Stimulated activated CD8-positive, alpha-beta memory T cell treated with anti-CD3 and anti-CD28 coated beads, Interleukin-15, amount 100 ng/mL, for 1 hour (primary cell): ENCODE measurements around the gene NPFFR1.

Experiments used
- DNase-seq: peaks from one replicate; pipeline ENCODE4 v3.0.0-alpha.2; 2020; ENCODE audit warnings: low read depth

NPFFR1 gene, protein sequence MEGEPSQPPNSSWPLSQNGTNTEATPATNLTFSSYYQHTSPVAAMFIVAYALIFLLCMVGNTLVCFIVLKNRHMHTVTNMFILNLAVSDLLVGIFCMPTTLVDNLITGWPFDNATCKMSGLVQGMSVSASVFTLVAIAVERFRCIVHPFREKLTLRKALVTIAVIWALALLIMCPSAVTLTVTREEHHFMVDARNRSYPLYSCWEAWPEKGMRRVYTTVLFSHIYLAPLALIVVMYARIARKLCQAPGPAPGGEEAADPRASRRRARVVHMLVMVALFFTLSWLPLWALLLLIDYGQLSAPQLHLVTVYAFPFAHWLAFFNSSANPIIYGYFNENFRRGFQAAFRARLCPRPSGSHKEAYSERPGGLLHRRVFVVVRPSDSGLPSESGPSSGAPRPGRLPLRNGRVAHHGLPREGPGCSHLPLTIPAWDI

DNA sequence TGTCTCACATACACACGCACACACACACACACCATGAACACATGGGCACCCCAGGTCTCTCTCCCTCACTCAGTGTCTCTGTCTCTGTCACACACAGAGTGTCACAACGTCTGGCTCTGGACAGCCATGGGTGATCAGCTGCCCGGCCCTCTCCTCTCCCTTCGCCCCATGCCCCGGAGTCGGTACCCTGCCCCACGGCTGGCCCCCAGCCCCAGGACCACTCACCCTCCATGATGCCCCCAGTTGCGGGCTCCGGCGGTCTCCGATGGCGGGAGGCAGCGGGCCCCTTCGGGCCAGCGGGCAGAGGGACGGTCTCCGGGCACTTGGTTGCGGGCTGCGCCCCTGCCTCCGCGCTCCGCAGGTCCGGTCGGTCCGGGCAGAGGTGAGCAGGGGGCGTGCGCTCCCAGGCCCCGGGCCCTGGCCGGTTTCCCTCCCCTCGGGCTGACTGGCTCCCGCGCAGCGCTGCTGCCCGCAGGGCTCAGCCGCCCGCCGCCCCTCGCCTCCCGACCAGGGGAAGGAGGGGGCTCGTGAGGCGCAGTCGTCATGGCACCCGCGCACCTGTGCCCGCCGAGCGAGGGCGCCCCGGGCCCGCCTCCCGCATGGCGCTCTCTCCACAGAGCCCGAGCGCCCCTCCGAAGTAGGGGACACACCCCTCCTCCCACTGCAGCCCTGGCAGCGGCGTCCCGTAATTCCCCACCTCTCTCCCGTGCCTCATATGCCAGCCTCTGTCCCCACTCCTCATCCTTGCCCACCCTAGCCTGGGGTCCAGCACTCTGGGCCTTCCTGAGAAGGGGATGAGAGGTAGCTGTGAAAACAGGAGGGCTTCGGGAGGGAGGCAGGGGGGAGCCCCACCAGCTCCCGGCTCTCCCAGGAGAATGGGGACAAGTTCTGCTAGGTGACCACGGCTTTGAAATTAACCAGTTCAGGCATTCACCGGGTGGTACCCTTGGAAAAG, at the start of gene NPFFR1:
Gene NPFFR1 (minus strand): TSS at position 560 of the 955 bp plus-strand sequence. CDS start 328 bp downstream, at position 232.
- DNase-seq: no peak

DNA sequence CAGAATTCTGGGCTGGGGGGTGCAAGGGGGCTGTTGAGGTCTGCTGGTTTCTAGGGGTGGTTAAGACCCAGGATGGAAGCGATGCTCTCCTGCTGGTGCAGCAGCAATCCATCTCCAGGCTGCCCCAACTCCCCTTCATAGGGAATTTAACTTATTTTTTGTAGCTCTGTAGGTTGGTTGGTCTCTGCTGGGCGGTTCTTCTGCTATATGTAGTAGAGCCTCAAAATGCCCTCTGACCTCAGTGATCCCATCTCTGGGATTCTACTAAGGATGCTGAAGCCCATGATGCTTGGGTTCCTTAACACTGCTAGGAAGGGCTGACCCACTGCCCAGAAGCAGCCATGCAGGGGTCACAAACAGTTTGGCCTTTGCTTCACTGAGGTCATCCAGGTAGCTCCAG, 49.5 kb upstream of the NPFFR1 start:
- no peak for DNase-seq

DNA sequence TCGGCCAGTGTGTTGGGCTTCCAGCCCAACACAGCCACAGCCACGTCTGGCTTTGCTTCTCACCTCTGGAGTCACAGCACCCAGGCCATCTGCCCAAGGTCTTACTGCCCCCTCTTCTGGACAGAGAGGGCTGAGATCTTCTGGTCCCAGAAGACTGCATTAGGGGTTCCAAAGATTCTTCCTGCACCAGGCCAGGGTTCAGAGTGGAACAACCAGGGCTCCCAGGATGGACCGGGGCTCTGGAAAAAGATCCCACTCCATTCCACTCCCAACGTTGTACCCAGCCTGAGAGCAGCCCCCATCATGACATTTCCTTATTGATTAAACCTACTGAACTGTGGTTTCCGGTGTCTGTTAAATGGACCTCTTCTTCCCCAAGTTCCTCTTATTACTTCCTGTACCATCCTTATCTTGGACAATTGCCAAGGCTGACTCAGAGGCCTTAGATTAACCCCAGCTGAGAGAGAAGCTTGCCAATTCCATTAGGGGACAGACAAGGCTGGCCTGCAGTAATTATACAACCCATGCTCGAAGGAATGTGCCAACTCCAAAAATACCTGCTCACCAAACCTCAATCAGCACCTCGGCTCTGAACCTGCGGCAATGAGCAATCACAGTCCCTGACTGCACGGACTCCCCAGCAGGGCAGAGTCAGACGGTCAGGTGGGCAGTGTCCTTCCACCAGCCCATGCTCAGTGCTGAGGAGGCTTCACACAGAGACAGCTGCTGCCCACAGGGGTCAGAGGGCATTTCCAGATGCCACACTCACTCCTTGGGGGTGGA, 47.9 kb upstream of the NPFFR1 start:
- DNase-seq: no peak

DNA sequence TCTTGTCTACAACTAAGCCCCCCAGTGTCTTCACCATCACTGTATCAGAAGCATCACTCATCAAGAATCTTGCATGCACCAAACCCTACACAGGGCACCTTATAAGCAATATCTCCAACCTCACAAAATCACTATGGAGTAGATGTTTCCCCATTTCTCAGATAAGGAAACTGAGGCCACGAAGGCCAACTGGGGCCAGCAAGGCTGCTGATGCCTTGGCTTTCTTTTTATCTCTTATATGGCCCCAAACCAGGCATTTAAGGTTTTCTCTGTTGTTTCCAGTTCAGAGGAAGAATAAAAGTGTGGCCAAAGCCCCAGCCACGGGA, 47.3 kb upstream of the NPFFR1 start:
- no peak for DNase-seq

DNA sequence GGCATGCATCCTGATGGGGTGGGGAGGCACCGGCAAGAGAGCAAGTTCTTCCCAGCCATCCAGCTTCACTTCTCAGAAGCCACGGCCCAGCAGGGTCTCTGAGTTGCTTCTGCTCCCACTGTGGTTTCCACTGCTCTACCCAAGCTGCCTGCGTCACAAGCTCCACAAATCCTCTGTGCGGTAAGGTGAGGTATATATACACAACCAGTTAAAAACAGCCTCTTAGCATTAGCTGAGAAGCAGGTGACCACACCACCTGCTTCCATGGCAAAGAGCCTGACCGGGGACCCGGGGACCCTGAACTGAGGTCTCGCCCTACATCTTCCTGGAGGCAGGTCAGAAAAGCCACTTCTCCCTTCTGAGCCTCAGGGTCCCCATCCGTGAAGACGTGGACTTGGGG, 46.9 kb upstream of the NPFFR1 start:
- no peak for DNase-seq

DNA sequence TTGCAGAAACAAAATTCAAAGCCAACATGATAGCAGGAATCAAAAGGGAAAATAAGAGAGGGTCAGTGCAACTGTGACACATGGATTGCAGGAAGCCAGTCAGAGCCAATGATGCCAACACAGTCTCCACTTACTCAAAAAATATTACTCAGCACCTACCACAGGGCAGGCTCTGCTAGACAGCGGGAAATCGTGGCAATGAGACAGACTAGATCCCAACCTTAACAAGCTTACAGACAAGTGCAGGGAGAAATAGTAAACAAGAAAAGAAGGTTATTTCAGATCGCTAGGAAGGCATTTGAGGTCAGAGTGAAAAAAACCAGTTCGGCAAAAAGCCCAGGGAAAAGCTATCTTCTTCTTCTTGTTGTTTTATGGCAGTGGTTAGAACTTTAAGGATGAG, 45.2 kb upstream of the NPFFR1 start:
- DNase-seq: no peak

DNA sequence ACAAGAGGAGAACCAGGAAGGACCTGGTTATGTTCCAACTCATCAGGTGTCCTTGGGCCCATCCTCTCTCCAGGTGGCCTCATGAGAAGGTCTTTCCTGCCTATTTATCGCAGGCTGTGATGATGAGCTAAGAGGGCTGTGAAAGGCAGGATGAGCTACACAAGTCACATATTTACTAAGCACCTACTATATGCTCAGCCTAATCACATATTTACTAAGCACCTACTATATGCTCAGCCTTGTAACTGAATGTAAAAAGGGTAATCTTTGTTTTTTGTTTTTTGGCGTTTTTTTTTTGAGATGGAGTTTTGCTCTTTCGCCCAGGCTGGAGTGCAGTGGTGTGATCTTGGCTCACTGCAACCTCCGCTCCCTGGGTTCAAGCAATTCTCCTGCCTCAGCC, 44.2 kb upstream of the NPFFR1 start:
- no peak for DNase-seq

DNA sequence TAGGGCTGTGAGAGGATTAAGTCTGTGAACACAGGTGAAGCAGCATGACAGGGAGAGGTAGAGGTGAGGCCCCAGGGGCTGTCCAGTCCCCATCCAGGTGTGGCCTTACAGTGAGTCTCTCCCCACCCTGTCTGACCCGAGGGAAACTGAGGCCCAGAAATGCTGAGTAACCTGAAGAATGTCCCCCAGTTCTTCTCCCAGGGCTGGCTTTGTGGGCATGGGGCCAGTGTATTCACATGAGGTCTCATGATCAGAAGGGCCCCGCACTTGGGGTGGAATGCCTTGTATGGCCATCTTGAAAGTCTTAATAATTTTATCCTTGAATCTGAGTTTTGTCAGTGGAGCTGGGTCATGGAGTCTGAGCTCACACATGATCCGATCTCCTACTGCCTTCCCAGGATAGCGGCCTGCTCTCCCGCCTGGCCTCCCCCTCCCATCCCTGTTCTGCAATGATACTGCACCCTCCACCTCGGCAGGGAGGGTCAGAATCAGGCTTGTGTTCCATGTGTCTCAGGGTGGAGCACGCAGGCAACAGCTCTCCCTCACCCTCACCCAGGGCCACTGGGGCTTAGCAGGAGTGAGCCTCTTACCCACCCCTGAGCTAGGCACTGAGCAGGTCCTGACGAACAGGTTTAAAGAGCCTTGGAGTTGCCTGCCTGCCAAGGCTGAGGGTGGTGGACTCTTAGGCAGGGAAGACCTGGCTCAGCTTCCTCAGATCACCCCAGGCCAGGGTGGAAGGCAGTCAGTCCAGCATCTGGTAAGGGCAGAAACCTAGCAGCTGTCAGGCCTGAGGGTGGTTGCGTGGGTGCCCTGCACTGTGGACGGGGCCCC, 41.4 kb upstream of the NPFFR1 start:
- DNase-seq: no peak

DNA sequence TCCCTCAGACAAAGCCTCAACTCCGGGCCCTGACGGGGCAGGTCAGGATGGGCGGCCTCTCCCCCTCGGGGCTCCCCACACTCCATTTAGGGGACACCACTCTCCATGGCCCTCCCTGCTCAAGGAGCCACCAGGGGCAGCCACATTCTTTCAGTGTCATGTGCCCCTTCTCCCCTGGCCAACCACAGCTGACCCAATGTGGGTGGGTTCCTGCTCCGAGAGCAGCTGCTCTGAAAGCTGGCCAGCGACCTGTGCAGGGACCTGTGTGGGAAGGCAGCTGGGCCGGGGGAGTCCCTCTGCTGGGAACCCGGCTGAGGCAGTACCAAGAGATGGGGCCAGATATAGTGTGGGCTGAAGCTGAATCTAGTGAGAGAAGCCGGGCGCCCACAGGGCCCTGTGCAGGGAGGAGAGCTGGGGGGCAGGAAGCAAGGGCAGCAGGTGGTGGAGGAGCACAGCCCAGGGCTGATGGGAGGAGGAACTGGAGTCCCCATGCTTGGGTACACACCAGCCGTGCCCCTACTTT, 40.6 kb upstream of the NPFFR1 start:
- DNase-seq: no peak

DNA sequence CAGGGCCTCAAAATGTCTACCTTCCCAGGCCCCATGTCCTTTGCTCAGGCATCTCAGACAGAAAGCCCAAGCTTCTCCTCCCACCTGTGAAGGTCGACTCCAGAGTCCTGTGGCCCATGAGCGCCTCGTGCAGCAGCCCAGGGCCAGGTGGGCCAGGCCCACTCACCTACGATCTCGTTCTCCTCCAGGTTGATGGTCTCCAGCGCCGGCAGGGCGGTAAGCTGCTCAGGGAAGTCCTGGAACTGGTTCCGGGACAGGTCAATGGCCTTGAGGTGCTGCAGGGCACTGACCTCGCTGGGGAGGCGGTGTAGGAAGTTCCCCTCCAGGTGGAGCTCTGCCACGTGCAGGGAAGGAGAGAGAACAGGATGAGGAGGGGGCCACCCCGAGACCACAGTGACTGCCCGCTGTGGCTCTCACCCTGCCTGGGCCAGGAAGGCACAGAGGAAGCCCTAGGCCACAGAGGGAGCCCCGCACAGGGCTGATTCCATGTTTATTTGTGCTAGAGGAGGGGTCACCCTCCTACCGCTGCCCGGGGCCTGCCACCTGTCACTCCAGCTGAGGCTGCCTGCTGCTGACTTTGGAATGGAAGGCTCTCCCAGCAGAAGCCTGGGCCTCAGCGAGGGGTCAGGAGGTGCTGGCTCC, 40.0 kb upstream of the NPFFR1 start:
- DNase-seq: no peak

DNA sequence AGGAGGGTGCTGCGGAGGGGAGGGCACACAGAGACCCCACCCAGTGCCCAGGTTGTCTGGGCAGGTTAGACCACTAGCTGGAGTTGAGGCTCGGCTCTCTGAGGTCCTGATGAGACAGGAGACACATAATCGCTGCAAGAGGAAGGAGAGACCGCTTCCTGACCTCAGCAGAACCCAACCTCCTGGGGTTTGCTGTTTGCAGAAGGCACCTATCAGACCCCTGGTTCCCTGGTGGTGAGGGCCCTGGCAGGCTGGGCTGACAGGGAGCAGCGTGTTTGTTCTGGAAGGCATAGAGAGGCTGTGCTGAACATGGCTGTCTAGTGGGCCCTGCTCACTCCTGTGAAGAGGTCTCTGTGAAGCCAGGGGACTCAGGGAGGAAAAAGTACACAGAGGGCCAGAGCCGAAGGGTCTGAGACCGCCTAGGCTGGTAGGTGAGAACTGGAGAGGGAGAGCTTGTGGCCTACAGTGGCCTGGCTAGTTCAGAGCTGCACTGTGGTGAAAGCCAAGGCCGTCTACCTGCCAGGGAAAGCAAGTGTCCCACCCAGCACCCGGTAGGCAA, 39.4 kb upstream of the NPFFR1 start:
- DNase-seq: no peak

DNA sequence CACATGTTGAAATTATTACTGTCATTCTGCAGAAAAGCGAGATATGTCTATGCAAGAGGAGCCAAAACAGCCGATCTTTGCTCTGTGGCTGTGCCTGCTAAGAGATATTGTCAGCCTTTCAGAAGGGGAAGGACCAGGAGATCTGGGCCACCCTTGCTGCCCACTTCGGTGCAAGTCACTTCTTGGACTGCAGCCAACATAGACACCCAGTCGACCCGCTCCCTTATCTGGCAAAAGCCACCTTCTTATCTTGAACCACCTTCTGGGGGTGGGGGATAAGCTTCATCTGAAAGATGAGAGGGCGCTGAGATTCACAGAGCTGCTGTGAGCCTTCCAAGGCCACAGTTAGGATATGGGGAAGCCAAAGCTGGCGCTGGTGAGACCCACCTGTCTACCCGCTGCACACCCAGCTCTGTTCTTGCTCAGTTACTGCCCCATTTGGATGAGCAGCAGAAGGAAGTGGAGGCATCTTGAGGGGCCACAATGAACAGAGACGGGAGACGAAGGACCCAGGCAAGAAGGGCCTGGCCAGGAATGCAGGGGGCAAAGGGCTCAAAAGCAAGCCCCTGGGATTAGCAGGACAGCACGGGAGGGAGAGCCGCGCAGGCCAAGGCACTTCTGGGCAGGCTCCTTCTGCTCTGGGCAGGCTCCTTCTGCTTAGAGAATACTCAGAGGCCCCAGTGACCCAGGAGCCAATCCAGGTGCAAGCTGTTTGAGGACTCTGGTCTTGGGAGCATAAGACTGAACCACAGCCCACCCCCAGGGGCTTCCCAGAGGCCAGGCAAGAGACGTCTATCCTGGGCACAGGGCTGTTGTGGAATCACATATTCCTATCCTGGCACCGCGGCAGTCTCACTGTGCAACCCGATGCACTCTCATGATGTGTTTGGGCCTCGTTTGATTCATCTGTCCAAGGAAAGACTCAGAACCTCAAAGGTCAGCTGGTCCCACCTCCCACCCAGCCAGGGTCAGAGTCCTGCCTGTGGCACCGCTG, 38.4 kb upstream of the NPFFR1 start:
- DNase-seq: no peak

DNA sequence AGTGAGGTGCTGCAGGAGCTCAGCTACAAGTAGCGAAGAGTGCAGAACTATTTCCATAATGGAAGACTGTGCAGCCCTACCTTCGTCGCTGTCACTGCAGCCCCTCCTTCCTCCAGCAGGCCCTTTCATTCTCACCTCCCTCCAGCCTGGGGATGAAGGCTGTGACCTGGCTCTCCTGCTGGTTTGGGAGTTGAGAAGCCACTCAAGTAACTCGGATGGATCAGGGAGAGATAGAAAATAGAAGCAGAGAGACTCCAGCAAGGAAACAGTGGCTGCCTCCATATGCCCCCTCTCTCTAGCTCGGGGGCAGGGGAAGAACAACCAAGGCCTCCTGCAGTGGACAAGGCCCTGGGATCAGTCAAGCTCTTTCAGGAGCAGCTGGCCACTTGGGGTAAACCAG, 37.4 kb upstream of the NPFFR1 start:
- no peak for DNase-seq

DNA sequence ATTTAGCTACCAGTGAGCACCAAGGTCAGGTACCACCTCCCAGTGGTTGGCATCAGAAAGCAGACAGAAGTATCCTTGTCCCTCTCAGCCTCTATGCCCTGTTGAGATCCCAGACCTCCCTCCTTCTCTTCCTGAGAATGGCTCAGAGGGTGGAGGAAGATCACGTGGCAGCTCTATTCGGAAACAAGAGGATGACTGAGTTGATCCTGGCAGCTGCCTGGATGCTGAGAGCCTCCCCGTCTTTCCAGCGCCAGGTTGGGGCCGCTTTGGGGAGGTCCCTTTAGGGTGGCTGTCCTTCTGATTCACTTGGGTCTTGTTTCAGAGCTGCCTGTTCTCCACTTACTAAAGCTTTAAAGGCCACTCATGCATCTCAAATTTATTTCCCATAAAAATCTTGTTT, 36.9 kb upstream of the NPFFR1 start:
- DNase-seq: no peak

DNA sequence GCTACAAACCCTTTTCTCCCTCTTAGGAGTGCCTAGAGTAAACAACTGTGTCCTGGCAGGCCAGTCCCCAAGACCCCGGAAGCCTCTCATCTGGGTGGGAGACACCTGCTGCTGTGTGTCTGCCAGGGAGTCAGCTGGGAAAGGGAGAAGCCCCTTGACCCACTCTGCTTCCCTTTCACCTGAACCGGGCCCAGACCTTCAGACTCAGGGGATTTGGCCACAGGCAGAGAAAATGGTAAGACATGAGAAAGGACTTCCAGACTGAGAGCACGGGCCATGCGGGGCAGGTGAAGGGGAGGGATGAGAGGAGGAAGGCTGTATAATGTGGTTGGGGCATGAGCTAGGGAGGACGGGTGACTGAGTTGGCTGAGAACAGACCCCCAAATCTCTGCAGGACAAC, 36.0 kb upstream of the NPFFR1 start:
- DNase-seq: no peak

DNA sequence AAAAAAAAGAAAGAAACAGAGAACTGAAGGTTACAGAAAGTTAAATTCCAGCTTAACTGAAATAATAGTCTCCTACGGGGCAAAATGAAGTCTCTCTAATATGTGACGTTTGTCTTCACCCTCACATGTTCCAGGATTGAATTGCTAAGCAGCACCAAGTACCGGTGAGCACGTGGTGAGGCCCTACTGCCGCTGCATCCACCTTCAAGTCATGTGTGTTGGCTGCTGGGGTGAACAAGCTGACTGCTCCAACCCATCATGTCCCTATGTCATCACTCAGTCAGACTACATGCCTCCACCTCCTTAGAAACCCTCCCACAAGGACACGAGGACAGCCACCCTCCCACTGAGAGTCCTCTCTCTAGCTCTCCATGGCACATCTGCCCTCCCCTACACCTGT, 35.4 kb upstream of the NPFFR1 start:
- no peak for DNase-seq

DNA sequence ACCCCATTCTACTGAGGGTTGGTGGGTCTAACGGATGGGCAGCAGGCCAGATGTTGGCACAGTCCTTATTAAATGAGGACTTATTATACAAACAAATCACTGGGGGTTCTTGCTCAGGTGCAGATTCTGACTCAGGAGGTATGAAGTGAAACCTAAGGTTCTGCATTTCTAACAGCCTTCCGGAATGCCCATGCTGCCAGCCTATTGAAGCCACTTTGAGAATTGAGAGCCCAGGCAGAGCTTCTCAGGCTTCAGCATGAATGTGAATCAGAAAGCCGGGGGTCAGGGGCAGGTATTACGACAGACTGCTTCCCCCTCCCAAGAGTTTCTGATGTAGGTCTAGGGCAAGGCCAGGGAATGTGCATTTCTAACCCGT, 34.1 kb upstream of the NPFFR1 start:
- DNase-seq: no peak

DNA sequence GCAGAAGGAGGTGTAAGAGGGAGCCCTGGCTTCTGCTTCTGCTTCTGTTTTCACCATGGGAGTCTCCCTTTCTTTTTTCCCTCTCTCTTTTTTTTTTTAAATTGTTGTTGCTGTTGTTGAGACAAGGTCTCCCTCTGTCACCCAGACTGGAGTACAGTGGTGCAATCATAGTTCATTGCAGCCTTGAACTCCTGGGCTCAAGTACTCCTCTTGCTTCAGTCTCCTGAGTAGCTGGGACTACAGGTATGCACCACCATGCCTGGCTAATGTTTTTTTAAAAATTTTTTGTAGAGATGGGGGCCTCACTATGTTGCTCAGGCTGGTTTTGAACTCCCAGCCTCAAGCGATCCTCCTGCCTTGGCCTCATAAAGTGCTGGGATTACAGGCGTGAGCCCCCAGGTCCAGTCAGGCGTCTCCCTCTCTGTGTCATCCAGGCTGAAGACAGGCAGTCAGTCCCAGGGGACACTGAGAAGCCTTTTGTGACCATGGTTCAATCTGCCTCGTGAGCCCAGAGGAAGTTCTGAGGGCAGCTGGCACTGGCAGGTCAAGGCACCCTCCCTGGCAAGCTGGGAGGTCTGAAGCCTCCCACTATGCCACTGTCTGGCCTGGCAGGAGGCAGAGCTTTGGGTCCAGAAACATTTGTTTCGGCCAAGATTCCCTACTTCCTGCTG, 33.6 kb upstream of the NPFFR1 start:
- DNase-seq: no peak

DNA sequence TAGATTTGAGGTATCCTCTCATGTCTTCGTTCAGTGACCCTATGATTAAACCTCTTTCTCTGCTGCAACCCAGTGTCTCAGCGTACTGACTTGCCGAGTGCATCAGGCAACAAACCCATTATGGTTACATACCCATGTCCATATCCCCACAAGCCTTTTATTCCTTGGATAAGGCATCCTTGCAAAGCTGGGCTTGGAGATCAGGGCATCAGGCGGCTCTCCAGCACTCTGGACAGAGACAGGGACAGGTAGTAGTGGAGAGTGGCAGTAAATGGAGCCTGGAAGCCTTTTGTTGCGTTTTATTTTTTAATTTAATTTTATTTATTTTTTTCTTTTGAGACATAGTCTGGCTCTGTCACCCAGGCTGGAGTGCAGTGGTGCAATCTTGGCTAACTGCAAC, 32.0 kb upstream of the NPFFR1 start:
- no peak for DNase-seq
